GM12865 (cell line): ENCODE results near the gene BBOF1.

Source experiments
- DNase-seq: peaks from one replicate; pipeline ENCODE4 v3.0.0; 2010; ENCODE audit warnings: low read depth
- H3K4me3 ChIP-seq: 2 replicates; pipeline ENCODE4 v1.5.1; 2011; ENCODE audit warnings: mild to moderate bottlenecking, low read depth, low read length, control low read depth
- TF ChIP-seq, protein P1 (sequence below): IDR thresholded peaks from 2 replicates; pipeline ENCODE4 v1.5.1; 2011; ENCODE audit warnings: low read length, control low read depth, low read depth, inconsistent platforms; ENCODE audit not compliant: insufficient read depth; ENCODE audit errors: missing control alignments

The BBOF1 gene

DNA sequence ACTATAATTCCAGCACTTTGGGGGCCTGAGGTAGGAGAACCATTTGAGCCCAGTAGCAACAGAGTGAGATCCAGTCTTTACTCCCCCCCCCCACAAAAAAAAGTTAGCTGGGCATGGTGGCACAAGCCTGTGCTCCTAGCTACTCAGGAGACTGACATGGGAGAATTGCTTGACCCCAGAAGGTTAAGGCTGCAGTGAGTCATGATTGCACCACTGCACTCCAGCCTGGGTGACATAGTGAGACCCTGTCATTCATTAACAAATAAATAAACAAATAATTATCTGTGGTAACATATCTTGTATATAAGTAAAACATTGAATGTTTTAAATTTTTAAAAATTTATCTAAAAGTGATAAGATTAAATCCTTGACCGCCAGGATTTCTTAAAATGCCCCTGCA is 4.8 kb upstream of the BBOF1 start:
- TF ChIP-seq, protein P1, sequence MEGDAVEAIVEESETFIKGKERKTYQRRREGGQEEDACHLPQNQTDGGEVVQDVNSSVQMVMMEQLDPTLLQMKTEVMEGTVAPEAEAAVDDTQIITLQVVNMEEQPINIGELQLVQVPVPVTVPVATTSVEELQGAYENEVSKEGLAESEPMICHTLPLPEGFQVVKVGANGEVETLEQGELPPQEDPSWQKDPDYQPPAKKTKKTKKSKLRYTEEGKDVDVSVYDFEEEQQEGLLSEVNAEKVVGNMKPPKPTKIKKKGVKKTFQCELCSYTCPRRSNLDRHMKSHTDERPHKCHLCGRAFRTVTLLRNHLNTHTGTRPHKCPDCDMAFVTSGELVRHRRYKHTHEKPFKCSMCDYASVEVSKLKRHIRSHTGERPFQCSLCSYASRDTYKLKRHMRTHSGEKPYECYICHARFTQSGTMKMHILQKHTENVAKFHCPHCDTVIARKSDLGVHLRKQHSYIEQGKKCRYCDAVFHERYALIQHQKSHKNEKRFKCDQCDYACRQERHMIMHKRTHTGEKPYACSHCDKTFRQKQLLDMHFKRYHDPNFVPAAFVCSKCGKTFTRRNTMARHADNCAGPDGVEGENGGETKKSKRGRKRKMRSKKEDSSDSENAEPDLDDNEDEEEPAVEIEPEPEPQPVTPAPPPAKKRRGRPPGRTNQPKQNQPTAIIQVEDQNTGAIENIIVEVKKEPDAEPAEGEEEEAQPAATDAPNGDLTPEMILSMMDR, result no peak
- no peak overlapping the region for H3K4me3 ChIP-seq
- no peak for DNase-seq

DNA sequence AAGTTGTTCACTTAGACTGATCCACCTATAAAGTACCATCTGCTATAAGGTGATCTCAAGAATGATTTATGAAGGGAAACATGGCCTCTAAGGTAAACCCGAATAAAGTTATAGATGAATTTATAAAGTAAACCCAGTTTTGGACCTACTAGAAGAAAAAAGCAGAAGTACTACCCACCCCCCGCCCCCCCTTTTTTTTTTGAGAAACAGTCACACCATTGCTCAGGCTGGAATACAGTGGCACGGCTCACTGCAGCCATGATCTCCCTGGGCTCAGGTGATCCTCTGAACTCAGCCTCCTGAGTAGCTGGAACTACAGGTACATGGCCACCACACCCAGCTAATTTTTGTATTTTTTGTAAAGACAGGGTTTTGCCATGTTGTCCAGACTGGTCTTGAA is 4.0 kb upstream of the BBOF1 start:
- TF ChIP-seq, protein P1, result no peak
- no peak overlapping the region for H3K4me3 ChIP-seq
- no peak for DNase-seq

DNA sequence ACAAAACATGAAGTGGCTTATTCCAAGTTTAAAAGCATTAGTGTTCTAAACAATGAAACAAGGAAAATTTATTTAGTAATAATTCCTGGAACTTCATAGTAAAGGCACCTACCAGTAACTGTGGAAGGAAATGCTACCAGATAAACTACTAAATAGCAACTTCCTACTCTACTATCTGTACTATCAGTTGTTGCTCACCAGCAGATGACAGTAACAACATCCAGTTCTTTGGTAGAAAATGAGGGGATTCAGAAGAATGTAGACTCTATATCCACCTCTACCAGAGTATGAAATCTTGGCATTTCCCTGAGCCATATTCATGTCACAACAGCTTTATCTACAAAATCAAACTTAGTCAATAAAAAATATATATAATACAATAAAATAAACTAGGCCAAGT is 3.2 kb upstream of the BBOF1 start:
- no peak overlapping the region for H3K4me3 ChIP-seq
- TF ChIP-seq, protein P1, result no peak
- no peak for DNase-seq

DNA sequence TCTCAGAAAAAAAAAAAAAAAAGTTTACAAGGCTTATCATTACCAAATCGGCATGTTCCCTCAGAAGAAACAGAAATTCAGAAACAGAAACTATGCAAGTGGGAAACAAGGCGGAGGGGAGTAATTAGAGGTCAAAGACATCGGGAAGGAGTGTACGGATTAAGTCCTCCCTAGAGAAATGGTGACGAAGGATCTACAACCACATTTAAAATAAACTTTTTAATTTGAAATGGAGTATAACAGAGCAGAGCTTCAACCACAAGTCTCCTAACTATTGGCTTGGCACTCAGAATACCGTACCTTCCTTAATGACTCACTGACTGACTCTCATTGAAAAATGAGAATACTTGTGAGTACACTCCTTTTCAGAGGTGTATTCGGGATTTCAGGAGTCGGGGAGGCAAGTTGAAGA is 969 bp upstream of the BBOF1 start:
- no peak for DNase-seq
- H3K4me3 ChIP-seq, result peak overlapping the region; percentile 87
- TF ChIP-seq, protein P1, result no peak

DNA sequence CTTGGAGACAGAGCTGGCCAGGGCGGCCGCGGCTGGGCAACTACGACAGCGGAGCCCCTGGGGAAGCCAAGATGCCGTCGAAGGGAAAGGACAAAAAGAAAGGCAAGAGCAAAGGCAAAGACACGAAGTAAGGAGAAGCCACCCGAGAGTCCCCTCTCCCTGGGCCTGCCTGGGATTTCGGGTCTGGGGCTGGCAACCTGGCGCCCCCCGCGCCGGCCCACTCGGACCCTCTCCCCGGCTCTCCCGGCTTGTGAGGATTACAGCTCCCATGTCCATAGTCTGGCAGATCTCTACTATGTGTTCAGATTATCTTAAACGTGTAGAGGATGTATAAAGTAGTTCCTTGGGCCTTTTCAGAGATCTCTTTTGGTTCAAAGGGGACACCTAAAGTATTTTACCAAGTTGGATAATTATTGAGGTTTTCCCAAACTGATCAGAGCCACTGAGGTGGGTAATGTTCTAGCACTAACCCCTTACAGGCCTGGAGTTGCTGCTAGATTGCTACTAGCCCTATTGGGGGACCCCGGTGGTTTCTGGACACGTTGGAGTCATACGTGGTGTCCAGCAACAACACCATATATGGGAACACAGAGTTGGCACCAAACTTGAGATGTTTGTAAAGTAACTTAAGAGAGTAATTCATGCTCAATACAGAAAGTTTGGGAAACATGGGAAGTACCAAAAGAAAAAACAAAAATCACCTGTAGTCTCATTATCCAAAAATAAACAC is 424 bp downstream of the BBOF1 start:
- no peak for DNase-seq
- TF ChIP-seq, protein P1, result no peak
- peak overlapping the region; percentile 67 for H3K4me3 ChIP-seq

DNA sequence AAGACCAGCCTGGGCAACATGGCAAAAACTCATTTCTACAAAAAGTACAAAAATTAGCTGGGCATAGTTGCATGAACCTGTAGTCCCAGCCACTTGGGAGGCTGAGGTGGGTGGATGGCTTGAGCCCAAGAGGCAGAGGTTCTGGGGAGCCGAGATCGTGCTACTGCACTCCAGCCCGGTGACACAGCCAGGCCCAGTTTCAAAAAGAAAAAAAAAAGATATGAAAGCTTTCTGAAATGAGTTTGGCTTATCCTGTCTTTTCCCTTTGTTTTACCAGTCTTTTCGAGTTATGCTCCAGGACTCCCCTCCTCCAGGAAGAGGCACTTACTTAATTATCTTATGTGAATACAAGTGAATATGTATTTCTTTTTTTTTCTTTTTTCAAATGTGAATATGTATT is 3.2 kb downstream of the BBOF1 start:
- no peak for DNase-seq
- H3K4me3 ChIP-seq, result no peak overlapping the region
- TF ChIP-seq, protein P1, result no peak

DNA sequence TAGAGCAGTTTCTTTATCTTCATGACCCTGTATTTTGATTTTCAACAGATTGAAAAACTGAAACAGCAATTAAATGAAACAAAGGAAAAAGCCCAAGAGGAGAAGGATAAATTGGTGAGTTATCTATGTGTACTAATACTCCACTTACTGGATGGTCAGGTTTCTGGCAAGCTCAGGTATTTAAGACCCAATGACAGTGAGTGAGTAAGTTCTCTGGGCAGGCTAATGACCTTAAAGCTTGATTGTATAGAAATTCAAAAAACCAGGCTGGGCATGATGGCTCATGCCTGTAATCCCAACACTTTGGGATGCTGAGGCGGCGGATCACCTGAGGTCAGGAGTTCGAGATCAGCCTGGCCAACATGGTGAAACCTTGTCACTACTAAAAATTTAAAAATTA is 10.0 kb downstream of the BBOF1 start:
- TF ChIP-seq, protein P1, result no peak
- no peak for DNase-seq
- H3K4me3 ChIP-seq, result no peak overlapping the region
